Neural cell (in vitro differentiated cells): Measurements from ENCODE around the gene MACIR.

Experiments used
- POLR2AphosphoS5 ChIP-seq: IDR thresholded peaks from 2 replicates; pipeline ENCODE4 v1.6.1; 2012
- RAD21 ChIP-seq: fragments of 450-650 bp; conservative IDR thresholded peaks from 2 replicates; pipeline ENCODE4 v1.6.1; 2014; ENCODE audit warnings: antibody characterized with exemption, mild to moderate bottlenecking, moderate library complexity

DNA sequence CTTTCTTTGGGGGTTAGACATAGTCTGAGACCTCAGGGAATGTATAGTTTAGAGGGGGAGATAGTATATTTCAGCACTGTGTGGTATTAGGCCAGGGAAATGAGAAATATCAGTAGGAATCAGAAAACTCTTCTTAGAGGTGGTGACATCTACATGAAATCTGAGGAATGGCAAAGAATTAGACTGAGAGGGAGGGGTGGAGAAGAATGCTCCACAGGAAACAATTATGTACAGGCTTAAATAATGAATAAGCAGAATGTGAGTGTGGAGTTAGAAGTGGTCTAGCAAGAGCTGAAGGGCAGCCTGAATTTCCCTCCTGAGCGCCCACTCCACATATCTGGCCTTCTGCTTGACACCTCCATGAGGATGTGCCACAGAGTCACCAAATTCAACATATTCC lies 3.6 kb upstream of the MACIR start:
- TF ChIP-seq RAD21: no peak
- TF ChIP-seq POLR2AphosphoS5: no peak
